Neural cell (in vitro differentiated cells): ENCODE data around the gene OAS1.

Experiments used
- CTCF ChIP-seq: fragments of 450-650 bp; IDR thresholded peaks from 2 replicates; pipeline ENCODE4 v1.5.1; 2014; ENCODE audit warnings: antibody characterized with exemption, mild to moderate bottlenecking, moderate library complexity; ENCODE audit not compliant: poor library complexity, severe bottlenecking
- EP300 ChIP-seq: fragments of 450-650 bp; conservative IDR thresholded peaks from 2 replicates; pipeline ENCODE4 v1.6.1; 2014; ENCODE audit warnings: antibody characterized with exemption, mild to moderate bottlenecking, moderate library complexity; ENCODE audit not compliant: poor library complexity, severe bottlenecking
- POLR2AphosphoS5 ChIP-seq: IDR thresholded peaks from 2 replicates; pipeline ENCODE4 v1.6.1; 2012
- RAD21 ChIP-seq: fragments of 450-650 bp; conservative IDR thresholded peaks from 2 replicates; pipeline ENCODE4 v1.6.1; 2014; ENCODE audit warnings: antibody characterized with exemption, mild to moderate bottlenecking, moderate library complexity
- REST ChIP-seq: IDR thresholded peaks from 2 replicates; pipeline ENCODE4 v1.6.1; 2012; ENCODE audit warnings: borderline replicate concordance
- TAF1 ChIP-seq: IDR thresholded peaks from 2 replicates; pipeline ENCODE4 v1.6.1; 2012; ENCODE audit warnings: low read depth

- no peak for TF ChIP-seq CTCF
- TF ChIP-seq TAF1, result no peak
- no peak for TF ChIP-seq EP300
- TF ChIP-seq POLR2AphosphoS5, result no peak
- TF ChIP-seq RAD21, result no peak
- TF ChIP-seq REST, result no peak
Measured at GRCh38 chr12:112860181-112860580, 46.6 kb upstream of the OAS1 start.
